NCI-H748 treated with DMSO at 0.1 percent for 48 hours (cell line): Measurements from ENCODE around the gene TMEM98.
"Not testable (repeated sequence)": the region's sequence is repeated elsewhere in the genome, so short reads cannot be mapped to it uniquely, and the experiment has no call there.

Source experiments
- DNase-seq: peaks from one replicate; lab custom pipeline; 2025; lab: John Stamatoyannopoulos, UW

TMEM98 gene, protein sequence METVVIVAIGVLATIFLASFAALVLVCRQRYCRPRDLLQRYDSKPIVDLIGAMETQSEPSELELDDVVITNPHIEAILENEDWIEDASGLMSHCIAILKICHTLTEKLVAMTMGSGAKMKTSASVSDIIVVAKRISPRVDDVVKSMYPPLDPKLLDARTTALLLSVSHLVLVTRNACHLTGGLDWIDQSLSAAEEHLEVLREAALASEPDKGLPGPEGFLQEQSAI

GRCh38 chr17:32927724-32928585 is at the start of gene TMEM98:
Gene TMEM98 (plus strand): TSS chr17:32928153. CDS start chr17:32931529, 3,376 bp downstream.
- DNase-seq: no peak

GRCh38 chr17:32878211-32878610 is 49.7 kb upstream of the TMEM98 start:
- DNase-seq: no peak

- no peak for DNase-seq
Measured at GRCh38 chr17:32879134-32879533, 48.8 kb upstream of the TMEM98 start.

GRCh38 chr17:32880671-32881453 is 47.1 kb upstream of the TMEM98 start:
- DNase-seq: no peak

GRCh38 chr17:32882029-32882428 is 45.9 kb upstream of the TMEM98 start:
- DNase-seq: no peak

- DNase-seq: no peak
Measured at GRCh38 chr17:32882734-32883133, 45.2 kb upstream of the TMEM98 start.

- peak; percentile 13 for DNase-seq
Measured at GRCh38 chr17:32886951-32887350, 41.0 kb upstream of the TMEM98 start.

- not testable (repeated sequence) for DNase-seq
Measured at GRCh38 chr17:32887410-32887809, 40.5 kb upstream of the TMEM98 start.

GRCh38 chr17:32894245-32894644 is 33.7 kb upstream of the TMEM98 start:
- no peak for DNase-seq

- DNase-seq: no peak
Measured at GRCh38 chr17:32896647-32897258, 31.2 kb upstream of the TMEM98 start.

- DNase-seq: no peak
Measured at GRCh38 chr17:32899236-32900013, 28.5 kb upstream of the TMEM98 start.

GRCh38 chr17:32901743-32902142 is 26.2 kb upstream of the TMEM98 start:
- no peak for DNase-seq

GRCh38 chr17:32903774-32904673 is 23.9 kb upstream of the TMEM98 start:
- no peak for DNase-seq

DNA sequence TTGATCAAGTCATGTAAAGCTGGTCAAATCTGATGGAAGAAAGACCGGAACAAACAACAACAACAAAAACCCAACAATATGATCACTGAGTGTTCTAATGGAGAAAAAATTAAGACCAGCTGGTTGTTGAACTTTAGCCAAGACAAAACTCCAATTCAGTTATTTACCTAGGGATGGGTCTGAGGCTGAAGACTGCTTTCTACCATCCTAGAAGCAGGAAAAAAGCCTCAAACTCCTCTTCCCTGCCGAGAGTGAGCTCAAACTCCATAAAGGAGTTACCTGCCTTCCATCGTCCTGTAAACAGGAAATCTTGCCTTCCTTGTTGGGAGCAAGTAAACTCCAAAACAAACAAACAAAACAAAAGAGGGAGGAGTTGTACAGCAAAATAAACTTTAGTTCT is 23.1 kb upstream of the TMEM98 start:
- DNase-seq: no peak

GRCh38 chr17:32907583-32907982 is 20.4 kb upstream of the TMEM98 start:
- no peak for DNase-seq

DNA sequence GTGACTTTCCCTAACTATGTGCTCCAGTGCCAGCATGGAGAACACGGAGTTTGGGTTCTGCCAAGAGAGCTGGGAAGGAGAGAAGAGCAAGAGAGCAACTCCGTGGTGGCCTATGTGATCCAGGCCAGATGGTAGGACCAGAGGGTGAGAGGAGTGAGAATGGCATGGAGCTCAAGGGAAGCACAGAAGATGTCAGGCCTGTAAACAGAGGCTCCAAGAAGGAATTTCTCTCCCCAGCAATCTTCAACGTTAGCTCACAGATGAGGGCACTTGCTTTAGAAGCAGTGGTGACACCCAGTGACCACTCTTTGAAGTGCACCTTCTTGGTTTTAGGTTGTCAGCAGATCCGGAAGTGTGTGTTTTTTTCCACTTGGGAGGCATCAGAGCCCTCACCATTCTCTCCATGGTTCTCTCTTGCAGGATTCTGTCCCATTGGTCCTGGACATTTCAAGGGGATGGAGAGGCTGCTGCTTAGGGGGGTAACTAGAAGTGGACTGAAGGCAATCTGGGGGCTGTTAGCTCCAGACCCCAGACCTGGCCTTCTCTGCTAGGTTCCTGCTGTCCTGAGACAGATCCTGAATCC is 18.1 kb upstream of the TMEM98 start:
- DNase-seq: peak; percentile 21

DNA sequence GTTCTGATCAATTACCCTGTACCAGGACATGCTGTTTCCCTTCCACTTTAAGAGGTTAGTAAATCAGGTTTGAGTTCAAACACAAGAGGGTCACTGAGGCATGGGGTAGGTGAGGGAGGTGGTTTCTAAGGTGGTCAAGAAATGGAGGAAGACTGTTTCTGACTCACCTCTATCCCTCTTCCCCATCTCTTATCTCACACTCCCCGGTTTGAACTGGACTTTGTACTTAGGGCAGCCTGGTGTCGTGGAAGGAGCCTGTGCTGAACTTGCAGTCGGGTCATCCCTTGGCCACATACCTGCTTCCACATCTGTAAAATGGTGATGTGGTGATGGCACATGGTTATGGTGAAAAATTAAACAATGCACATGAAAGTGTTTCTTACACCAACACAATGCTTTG is 17.2 kb upstream of the TMEM98 start:
- DNase-seq: no peak

DNA sequence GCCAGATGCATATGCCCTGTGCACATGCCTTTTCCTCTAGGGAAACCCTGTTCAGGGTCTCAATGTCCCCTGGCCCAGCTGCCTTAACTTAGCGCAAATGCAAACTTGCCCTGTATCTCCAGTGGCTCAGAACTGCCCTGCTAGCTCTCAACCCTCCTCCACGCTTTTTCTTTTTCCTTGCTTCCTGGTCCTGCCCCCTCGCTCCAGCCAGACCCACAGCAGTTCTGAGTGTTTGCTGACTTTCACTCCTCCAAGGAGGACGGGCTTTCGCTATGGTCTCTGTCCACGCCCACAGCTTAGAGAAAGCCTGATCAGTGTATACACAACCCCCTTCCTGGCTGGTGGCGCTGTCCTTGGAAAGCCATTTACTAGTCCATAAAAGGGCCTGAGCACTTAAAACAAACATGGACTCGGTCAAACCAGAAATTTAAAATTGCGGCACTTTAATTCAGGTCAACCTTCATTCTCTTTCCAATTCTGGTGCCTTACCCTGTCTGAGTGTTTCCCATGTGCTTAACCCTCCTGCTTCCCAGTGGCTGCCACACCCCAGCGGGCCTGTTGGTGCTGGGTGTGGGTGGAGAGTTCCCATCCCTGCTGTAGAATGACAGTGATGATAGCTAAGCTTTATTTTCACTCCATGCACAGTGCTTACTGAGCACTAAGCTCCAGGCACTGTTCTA is 15.6 kb upstream of the TMEM98 start:
- DNase-seq: peak; percentile 51

GRCh38 chr17:32913593-32913992 is 14.4 kb upstream of the TMEM98 start:
- DNase-seq: no peak
